Prostate gland (tissue), 2 donors: ENCODE measurements around the gene XRCC1. TPM values are rescaled to one million over a fixed set of nuclear protein-coding genes. Genes with fewer than 3 reads are reported as not detected.

Experiments used
- DNase-seq: peaks from one replicate; pipeline ENCODE4 v3.0.0-alpha.2; 2019; ENCODE audit warnings: low spot score
- H3K27ac ChIP-seq, 2 donors: fragments of 200-600 bp; sonication (generic); 2 replicates each; pipeline ENCODE4 v1.5.1; 2017 to 2019
- H3K27me3 ChIP-seq: fragments of 200-600 bp; sonication (generic); replicated peaks from 2 replicates; pipeline ENCODE4 v1.5.1; 2019; ENCODE audit not compliant: insufficient read depth
- H3K36me3 ChIP-seq, 2 donors: fragments of 200-600 bp; sonication (generic); 1 replicate in 1 of 2; 2 replicates in 1 of 2; pipeline versions ENCODE4 v1.5.1 to v1.8.1; 2017 to 2019
- H3K4me1 ChIP-seq: fragments of 200-600 bp; sonication (generic); replicated peaks from 2 replicates; pipeline ENCODE4 v1.5.1; 2019
- H3K4me3 ChIP-seq, 2 donors: fragments of 200-600 bp; sonication (generic); 2 replicates each; pipeline ENCODE4 v1.5.1; 2017 to 2019
- H3K9me3 ChIP-seq: fragments of 200-600 bp; sonication (generic); 2 replicates; pipeline ENCODE4 v1.5.1; 2017
- POLR2A ChIP-seq: fragments of 450-650 bp; IDR thresholded peaks from one replicate; pipeline ENCODE4 v1.6.1; 2016; ENCODE audit warnings: antibody characterized with exemption, mild to moderate bottlenecking
- POLR2AphosphoS5 ChIP-seq: sonication (generic); formaldehyde crosslinking; IDR thresholded peaks from one replicate; pipeline ENCODE4 v1.6.1; 2017; ENCODE audit warnings: antibody characterized with exemption
- WGBS: methylation state at CpG from one replicate; pipeline ENCODE4 v1.1.5; 2018; 5-methylcytosine and 5-hydroxymethylcytosine counted together
- intact Hi-C: fragments of 100-400 bp; cut with DNase I; formaldehyde crosslinking; loops from one replicate; pipeline ENCODE4 v1.14.2; 2022
- total RNA-seq, 2 donors: library from RNA; depleted of rRNA; stranded (reverse); fragments of >200 nt; gene quantifications; one replicate each; pipeline ENCODE4 v1.1.0, GENCODE V29; 2016
- TF ChIP-seq, protein P1 (sequence below), 4 experiments: fragments of 200-600 bp in 2 of 4; fragments of 450-650 bp in 2 of 4; sonication (generic) in 2 of 4; IDR thresholded peaks; 1 replicate in 3 of 4; 2 replicates in 1 of 4; pipeline ENCODE4 v1.5.1; 2016 to 2019; ENCODE audit warnings: antibody characterized with exemption in 4 of 4, mild to moderate bottlenecking in 2 of 4, moderate library complexity in 2 of 4

XRCC1 gene
- total RNA-seq, 2 donors from 2014 or later: 25.8 to 52.5 TPM

DNA sequence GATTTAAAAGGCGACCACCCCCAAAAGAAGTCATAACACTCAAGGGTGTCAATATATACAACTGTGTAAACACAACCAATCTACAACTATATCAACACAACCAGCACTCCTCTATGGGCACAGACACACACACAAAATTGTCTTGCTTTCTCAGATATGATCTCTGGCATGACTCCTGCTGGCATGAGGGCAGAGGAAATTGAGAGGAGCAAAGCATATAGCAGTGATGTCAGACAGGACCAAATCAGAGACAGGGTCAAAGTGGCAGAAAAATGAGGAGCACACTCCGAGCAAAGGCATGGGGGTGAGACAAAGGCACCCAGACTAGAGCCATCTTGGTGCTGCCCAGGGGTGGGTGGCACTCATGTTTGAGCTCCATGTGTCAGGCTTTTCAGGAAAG is 11.0 kb upstream of the XRCC1 start:
- no peak overlapping the region for H3K4me3 ChIP-seq
- H3K36me3 ChIP-seq: peaks cover 0 to 3% of the 10 kb centered on the region in 2 donors
- no peak for TF ChIP-seq POLR2A
- TF ChIP-seq POLR2AphosphoS5: no peak
- TF ChIP-seq, protein P1, sequence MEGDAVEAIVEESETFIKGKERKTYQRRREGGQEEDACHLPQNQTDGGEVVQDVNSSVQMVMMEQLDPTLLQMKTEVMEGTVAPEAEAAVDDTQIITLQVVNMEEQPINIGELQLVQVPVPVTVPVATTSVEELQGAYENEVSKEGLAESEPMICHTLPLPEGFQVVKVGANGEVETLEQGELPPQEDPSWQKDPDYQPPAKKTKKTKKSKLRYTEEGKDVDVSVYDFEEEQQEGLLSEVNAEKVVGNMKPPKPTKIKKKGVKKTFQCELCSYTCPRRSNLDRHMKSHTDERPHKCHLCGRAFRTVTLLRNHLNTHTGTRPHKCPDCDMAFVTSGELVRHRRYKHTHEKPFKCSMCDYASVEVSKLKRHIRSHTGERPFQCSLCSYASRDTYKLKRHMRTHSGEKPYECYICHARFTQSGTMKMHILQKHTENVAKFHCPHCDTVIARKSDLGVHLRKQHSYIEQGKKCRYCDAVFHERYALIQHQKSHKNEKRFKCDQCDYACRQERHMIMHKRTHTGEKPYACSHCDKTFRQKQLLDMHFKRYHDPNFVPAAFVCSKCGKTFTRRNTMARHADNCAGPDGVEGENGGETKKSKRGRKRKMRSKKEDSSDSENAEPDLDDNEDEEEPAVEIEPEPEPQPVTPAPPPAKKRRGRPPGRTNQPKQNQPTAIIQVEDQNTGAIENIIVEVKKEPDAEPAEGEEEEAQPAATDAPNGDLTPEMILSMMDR (IDR thresholded peaks at IDR 0.05): no peak
- no peaks in the 10 kb centered on the region for H3K27me3 ChIP-seq
- no peaks in the 10 kb centered on the region for H3K9me3 ChIP-seq
- no peak for DNase-seq
- no peaks in the 10 kb centered on the region for H3K4me1 ChIP-seq
- intact Hi-C loops: no loop called here
- 23% methylated on average over 2 of the region's 2 CpGs for WGBS
- H3K27ac ChIP-seq: no peak overlapping the region

DNA sequence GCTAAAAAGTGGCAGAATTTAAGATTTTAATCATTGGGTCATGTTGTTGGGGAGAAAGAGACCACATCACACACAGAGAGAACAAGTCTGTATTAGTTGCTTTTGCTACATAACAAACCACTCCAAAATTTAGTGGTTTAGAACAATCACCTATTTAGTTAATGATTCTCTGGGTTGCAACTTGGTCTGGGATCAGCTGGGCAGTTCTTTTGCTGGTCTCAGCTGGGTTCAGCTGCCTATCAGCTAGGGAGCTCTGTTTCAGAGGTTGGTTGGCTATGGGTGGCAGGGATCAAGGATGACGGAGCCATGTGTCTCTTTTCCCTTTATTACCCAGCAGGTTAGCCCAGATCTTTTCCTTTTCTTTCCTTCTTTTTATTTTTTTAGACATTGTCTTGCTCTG is 9.2 kb upstream of the XRCC1 start:
- Histone ChIP-seq H3K36me3 (peaks cover 0 to 3% of the 10 kb centered on the region in 2 donors), H3K4me3 (no peak overlapping the region), H3K9me3 (no peaks in the 10 kb centered on the region), H3K4me1 (no peaks in the 10 kb centered on the region), H3K27me3 (no peaks in the 10 kb centered on the region), H3K27ac (no peak overlapping the region)
- WGBS: 96% methylated on average over 1 of the region's 1 CpG
- DNase-seq: no peak
- intact Hi-C loops: no loop called here
- no peak for TF ChIP-seq POLR2A
- no peak for TF ChIP-seq POLR2AphosphoS5
- TF ChIP-seq, protein P1 (IDR thresholded peaks at IDR 0.05): no peak

DNA sequence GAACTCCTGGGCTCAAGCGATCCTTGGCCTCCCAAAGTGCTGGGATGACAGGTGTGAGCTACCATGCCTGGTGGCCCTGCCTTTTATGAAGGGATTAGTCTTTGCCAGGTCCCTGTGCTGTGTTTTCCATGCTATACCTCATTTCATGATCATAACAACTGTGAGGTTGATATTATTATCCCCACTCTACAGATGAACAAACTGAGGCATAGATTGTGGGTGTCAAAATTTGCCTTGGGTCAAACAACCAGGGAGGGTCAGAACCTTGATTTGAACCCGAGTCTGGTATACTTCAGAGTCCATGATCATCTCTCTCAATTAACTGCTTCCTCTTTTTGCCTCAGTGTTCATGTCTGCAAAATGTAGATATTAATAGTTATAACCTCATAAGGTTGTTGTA is 7.2 kb upstream of the XRCC1 start:
- Histone ChIP-seq H3K36me3 (no peaks in the 10 kb centered on the region), H3K4me1 (no peaks in the 10 kb centered on the region), H3K4me3 (no peak overlapping the region), H3K27me3 (no peaks in the 10 kb centered on the region), H3K27ac (no peak overlapping the region), H3K9me3 (no peaks in the 10 kb centered on the region)
- no peak for DNase-seq
- WGBS: 100% methylated on average over 2 of the region's 2 CpGs
- intact Hi-C loops: no loop called here
- TF ChIP-seq POLR2AphosphoS5: no peak
- TF ChIP-seq, protein P1 (IDR thresholded peaks at IDR 0.05): no peak
- TF ChIP-seq POLR2A: no peak

DNA sequence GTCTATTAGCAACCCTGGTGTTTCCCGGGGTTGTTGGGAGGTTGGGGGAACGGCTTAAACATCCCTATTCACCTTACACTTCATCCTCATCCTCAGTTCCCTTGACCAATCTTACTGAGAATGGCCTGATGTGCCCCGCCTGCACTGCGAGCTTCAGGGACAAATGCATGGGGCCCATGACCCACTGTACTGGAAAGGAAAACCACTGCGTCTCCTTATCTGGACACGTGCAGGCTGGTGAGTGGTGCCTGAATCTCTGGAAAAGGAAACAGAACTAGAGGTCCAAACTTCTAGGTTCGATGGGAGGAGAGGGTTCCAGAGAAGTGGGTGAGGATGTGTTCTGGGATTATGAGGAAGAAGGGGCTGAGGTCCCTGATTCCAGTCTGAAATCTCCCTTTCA is 6.1 kb upstream of the XRCC1 start:
- 70% methylated on average over 7 of the region's 7 CpGs for WGBS
- Histone ChIP-seq H3K27me3 (no peaks in the 10 kb centered on the region), H3K9me3 (no peaks in the 10 kb centered on the region), H3K27ac (no peak overlapping the region), H3K4me1 (no peaks in the 10 kb centered on the region), H3K36me3 (no peaks in the 10 kb centered on the region), H3K4me3 (peak overlapping the region in 1 of 2 donors; percentile 32)
- TF ChIP-seq POLR2A (no peak), POLR2AphosphoS5 (no peak)
- TF ChIP-seq, protein P1 (IDR thresholded peaks at IDR 0.05): no peak
- no peak for DNase-seq
- intact Hi-C loops: no loop called here

DNA sequence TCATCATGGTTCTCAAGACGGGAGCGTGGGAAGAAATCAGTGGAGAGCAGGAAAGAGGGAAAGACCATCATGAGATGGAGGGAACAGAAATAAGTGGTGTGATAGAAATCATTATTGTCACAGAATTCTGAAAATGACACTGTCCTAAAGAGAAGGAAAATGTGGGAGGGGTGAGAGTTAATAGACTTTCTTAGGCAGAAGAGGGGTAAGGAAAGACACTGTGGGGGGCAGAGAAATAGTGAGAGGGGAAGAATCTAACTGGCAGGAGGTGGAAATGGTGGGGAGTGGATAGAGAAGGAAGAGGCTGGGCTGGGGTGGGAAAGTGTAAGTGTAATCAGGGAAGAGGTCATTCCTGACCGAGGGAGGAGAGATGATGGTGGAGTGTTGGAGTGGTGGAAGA is 3.5 kb upstream of the XRCC1 start:
- no peak overlapping the region for H3K27ac ChIP-seq
- no peaks in the 10 kb centered on the region for H3K4me1 ChIP-seq
- intact Hi-C loops: loop anchor here (5.0 kb wide), 1 partner anchor 41 kb away; no protein-coding TSS in a partner anchor
- no peak overlapping the region for H3K4me3 ChIP-seq
- 90% methylated on average over 3 of the region's 3 CpGs for WGBS
- DNase-seq: no peak
- no peaks in the 10 kb centered on the region for H3K36me3 ChIP-seq
- no peaks in the 10 kb centered on the region for H3K9me3 ChIP-seq
- H3K27me3 ChIP-seq: no peaks in the 10 kb centered on the region
- TF ChIP-seq POLR2A (no peak), POLR2AphosphoS5 (no peak)
- TF ChIP-seq, protein P1 (IDR thresholded peaks at IDR 0.05): no peak
